ENCODE results near the gene PARD3B. TPM values are rescaled to one million over a fixed set of nuclear protein-coding genes. Genes with fewer than 3 reads are reported as not detected.

PARD3B gene
- total and polyA plus RNA-seq, 2 of the 8 experiments (the other 6 are each of a cell fraction or from before 2014, with no cell fraction given): 1.2 to 5.7 TPM

DNA sequence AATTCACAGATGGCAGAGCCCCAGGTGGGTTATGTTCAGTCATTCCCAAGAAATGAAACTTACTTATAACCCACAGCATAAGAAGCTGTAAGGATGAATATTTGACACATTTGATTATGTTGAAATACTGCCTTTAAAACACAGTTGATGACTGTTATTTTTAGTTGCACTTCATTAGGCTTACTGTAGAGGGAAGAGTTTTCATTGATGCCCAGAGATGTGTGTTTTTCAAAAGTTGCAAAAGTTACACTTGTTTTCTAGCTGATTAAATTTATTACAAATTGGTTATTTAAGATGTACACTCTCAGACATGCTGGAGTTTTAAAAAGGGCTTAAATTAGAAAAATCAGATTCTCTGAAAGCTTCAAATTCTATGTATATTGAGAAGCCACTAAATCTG is 506.1 kb downstream of the PARD3B start:
- Histone ChIP-seq H3K9ac (replicated peaks in 1 of 4; ENCODE audit: extremely low read depth in 1 of 4, low read depth in 3 of 4, low read length in 3 of 4) (no peak overlapping the region), H2BK5ac (ENCODE audit: low read depth, low read length) (no peak overlapping the region), H4K91ac (replicated peaks; ENCODE audit: insufficient read length, low read length) (no peak overlapping the region), H2BK12ac (ENCODE audit: low read depth, low read length) (no peak overlapping the region), H3K27ac (ENCODE audit: low read depth, low read length) (no peak overlapping the region), H4K5ac (ENCODE audit: insufficient read length, low read depth, low read length) (no peak overlapping the region), H3K23ac (ENCODE audit: insufficient read length) (no peak overlapping the region), H3K9me3 (ENCODE audit: insufficient read depth in 2 of 2, low read depth in 1 of 2, low read length in 1 of 2) (no peaks in the 10 kb centered on the region), H3K27me3 (replicated peaks in 1 of 4; ENCODE audit: control insufficient read depth in 3 of 4, extremely low read depth in 1 of 4, insufficient read depth in 3 of 4, low read length in 3 of 4) (no peaks in the 10 kb centered on the region), H3K4ac (replicated peaks; ENCODE audit: insufficient read length, low read depth, low read length) (no peak overlapping the region), H3K4me1 (replicated peaks in 1 of 4; ENCODE audit: control insufficient read depth in 3 of 4, insufficient read depth in 4 of 4, low read length in 3 of 4) (peaks cover 0 to 14% (median 3%) of the 10 kb centered on the region in 4 experiments; a peak in 3 of 7 replicates), H3K14ac (ENCODE audit: insufficient read length) (no peak overlapping the region), H3K4me3 (ENCODE audit: extremely low read depth in 1 of 4, insufficient read depth in 2 of 4, low read depth in 3 of 4, low read length in 4 of 4) (no peak overlapping the region), H2AFZ (ENCODE audit: low read length) (no peak overlapping the region), H3K4me2 (ENCODE audit: insufficient read depth in 1 of 2, low read depth in 2 of 2, low read length in 2 of 2) (no peak overlapping the region), H3K36me3 (ENCODE audit: control insufficient read depth in 2 of 4, insufficient read depth in 4 of 4, low read length in 3 of 4) (no peaks in the 10 kb centered on the region), H3K18ac (ENCODE audit: extremely low read depth, low read length) (no peak overlapping the region), H2BK15ac (ENCODE audit: low read length) (no peak overlapping the region), H2AK5ac (ENCODE audit: low read depth, low read length) (no peak overlapping the region), H2BK120ac (replicated peaks; ENCODE audit: low read depth, low read length) (no peak overlapping the region), H4K8ac (ENCODE audit: extremely low read depth, insufficient read depth, low read length) (no peak overlapping the region), H2BK20ac (ENCODE audit: low read length) (no peak overlapping the region), H3K23me2 (ENCODE audit: low read depth, low read length) (no peaks in the 10 kb centered on the region), H3K79me1 (ENCODE audit: low read depth, low read length) (no peaks in the 10 kb centered on the region), H3K79me2 (ENCODE audit: control insufficient read depth in 1 of 2, insufficient read depth in 2 of 2, low read length in 2 of 2) (no peaks in the 10 kb centered on the region), H3K56ac (replicated peaks; ENCODE audit: insufficient read length, low read depth, low read length) (no peak overlapping the region), H4K20me1 (replicated peaks in 1 of 2; ENCODE audit: control insufficient read depth in 1 of 2, insufficient read depth in 2 of 2, low read length in 2 of 2) (no peaks in the 10 kb centered on the region)
- TF ChIP-seq SP4 (IDR thresholded peaks at IDR 0.05; ENCODE audit: low read length) (no peak), ASH2L (IDR thresholded peaks at IDR 0.05; ENCODE audit: low read length) (no peak), CEBPB (IDR thresholded peaks at IDR 0.05; ENCODE audit: low read depth, low read length) (0 out of 2 replicates have a peak, but pooled peaks have one; percentile 20), RAD21 (IDR thresholded peaks at IDR 0.05 in 1 of 2, conservative IDR thresholded peaks at IDR 0.05 in 1 of 2; ENCODE audit: low read depth in 2 of 2, low read length in 2 of 2) (0 out of 4 replicates have a peak, but pooled peaks of 1 of the 2 experiments have one; percentile 9)
- TF ChIP-seq, protein P1, sequence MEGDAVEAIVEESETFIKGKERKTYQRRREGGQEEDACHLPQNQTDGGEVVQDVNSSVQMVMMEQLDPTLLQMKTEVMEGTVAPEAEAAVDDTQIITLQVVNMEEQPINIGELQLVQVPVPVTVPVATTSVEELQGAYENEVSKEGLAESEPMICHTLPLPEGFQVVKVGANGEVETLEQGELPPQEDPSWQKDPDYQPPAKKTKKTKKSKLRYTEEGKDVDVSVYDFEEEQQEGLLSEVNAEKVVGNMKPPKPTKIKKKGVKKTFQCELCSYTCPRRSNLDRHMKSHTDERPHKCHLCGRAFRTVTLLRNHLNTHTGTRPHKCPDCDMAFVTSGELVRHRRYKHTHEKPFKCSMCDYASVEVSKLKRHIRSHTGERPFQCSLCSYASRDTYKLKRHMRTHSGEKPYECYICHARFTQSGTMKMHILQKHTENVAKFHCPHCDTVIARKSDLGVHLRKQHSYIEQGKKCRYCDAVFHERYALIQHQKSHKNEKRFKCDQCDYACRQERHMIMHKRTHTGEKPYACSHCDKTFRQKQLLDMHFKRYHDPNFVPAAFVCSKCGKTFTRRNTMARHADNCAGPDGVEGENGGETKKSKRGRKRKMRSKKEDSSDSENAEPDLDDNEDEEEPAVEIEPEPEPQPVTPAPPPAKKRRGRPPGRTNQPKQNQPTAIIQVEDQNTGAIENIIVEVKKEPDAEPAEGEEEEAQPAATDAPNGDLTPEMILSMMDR (IDR thresholded peaks at IDR 0.05; ENCODE audit: control extremely low read depth in 1 of 3, insufficient read depth in 1 of 3, low read depth in 1 of 3, low read length in 3 of 3): peak in 1 of 3 experiments; percentile 20; a peak in 2 of 4 replicates
- POLR2A ChIA-PET (ENCODE audit: partially characterized antibody): no interaction called here
- CTCF ChIA-PET (ENCODE audit: partially characterized antibody): interaction anchor here (0.8 to 1.4 kb wide), 6 partner anchors 10 to 400 kb away, joined by 3 to 5 read pairs (median 4); no protein-coding TSS in a partner anchor
- no peak for FAIRE-seq
- DNase-seq (ENCODE audit: low read depth in 1 of 2, low spot score in 2 of 2): no peak

Measured in H1 (cell line).